AG09319 (cell line): Measurements from ENCODE around the gene PARD3B.

Experiments
- DNase-seq: peaks from one replicate; pipeline ENCODE4 v3.0.0-alpha.2; 2010; ENCODE audit warnings: low read depth; ENCODE audit errors: extremely low read depth
- CTCF ChIP-seq: IDR thresholded peaks from 2 replicates; pipeline ENCODE4 v1.5.1; 2011; ENCODE audit warnings: low read depth, mild to moderate bottlenecking, inconsistent platforms, low read length, moderate library complexity

Gene PARD3B

GRCh38 chr2:204744506-204744905 is 199.2 kb downstream of the PARD3B start:
- TF ChIP-seq CTCF: no peak
- DNase-seq: no peak

GRCh38 chr2:204748286-204748685 is 203.0 kb downstream of the PARD3B start:
- no peak for TF ChIP-seq CTCF
- DNase-seq: no peak

- TF ChIP-seq CTCF: no peak
- DNase-seq: no peak
Measured at GRCh38 chr2:204749319-204749718, 204.0 kb downstream of the PARD3B start.

GRCh38 chr2:204750389-204750788 is 205.1 kb downstream of the PARD3B start:
- TF ChIP-seq CTCF: no peak
- no peak for DNase-seq

GRCh38 chr2:204751472-204751871 is 206.2 kb downstream of the PARD3B start:
- no peak for TF ChIP-seq CTCF
- DNase-seq: no peak

GRCh38 chr2:204753841-204754240 is 208.6 kb downstream of the PARD3B start:
- TF ChIP-seq CTCF: no peak
- no peak for DNase-seq

GRCh38 chr2:204754898-204755297 is 209.6 kb downstream of the PARD3B start:
- DNase-seq: no peak
- TF ChIP-seq CTCF: no peak
